Stimulated activated CD8-positive, alpha-beta memory T cell treated with anti-CD3 and anti-CD28 coated beads, Interleukin-4, amount 100 ng/mL, for 4 hours (primary cell): ENCODE data around the gene MYO18B.

Source experiments
- DNase-seq, 2 donors: peaks; one replicate each; pipeline ENCODE4 v3.0.0-alpha.2; 2020; ENCODE audit warnings: low read depth in 2 of 2, low spot score in 1 of 2

Gene MYO18B

GRCh38 chr22:25774575-25775026 lies 32.6 kb downstream of the MYO18B start:
- no peak for DNase-seq

- no peak for DNase-seq
Measured at GRCh38 chr22:25775531-25775930, 33.5 kb downstream of the MYO18B start.

GRCh38 chr22:25777411-25777810 lies 35.4 kb downstream of the MYO18B start:
- DNase-seq = no peak

GRCh38 chr22:25777870-25778269 lies 35.9 kb downstream of the MYO18B start:
- no peak for DNase-seq

GRCh38 chr22:25779426-25779825 lies 37.4 kb downstream of the MYO18B start:
- no peak for DNase-seq

DNA sequence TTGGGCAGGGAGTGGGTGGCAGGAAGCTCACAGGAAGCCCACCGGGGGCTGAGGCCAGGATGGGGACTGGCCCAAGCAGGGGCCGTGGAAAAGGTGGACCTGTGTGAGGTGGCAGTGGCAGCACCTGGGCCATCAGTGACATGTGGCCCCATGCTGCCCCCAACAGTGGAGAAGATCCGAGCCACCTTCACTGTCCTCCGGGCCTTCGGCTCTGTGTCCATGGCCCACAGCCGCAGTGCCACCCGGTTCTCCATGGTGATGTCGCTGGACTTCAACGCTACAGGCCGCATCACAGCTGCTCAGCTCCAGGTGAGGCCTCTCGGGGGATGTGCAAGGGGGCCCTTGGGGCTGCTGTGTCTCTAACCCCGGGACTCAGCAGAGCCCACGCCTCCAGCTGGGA lies 37.9 kb downstream of the MYO18B start:
- DNase-seq = no peak

DNA sequence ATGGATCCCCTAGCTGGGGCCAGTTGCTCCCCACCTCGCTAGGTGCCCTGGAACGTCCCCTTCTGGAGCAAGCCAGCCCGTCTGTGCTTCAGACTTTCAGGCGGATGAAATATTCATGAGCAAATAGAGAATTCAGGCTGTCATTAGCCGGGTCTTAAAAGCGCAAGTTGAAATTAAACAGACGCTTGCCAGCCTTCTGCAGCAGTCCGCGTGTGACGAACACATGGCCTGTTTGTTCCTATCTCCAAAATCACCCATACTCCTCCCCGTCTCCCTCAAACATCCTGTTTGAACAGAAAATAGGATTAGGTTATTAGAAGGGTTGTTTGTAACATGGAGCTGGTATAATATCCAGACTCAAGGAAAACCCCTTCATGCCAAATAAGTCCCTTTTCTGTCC lies 38.7 kb downstream of the MYO18B start:
- no peak for DNase-seq

DNA sequence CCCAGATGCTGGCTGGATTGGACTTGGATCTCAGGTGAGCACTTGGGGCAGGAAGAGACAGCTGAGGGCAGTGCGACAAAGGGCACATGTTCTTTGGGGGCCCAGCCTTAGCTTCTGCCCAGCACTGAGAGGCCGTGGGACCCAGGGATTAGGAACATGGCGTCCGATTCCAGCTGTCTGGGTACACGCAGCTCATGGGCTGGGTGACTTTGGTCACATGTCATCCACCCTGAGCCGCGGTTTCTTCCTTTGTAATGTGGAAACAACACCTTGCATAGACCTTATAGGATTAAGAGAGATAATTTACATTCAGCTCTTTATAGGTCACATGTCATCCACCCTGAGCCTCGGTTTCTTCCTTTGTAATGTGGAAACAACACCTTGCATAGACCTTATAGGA lies 39.8 kb downstream of the MYO18B start:
- DNase-seq = no peak

DNA sequence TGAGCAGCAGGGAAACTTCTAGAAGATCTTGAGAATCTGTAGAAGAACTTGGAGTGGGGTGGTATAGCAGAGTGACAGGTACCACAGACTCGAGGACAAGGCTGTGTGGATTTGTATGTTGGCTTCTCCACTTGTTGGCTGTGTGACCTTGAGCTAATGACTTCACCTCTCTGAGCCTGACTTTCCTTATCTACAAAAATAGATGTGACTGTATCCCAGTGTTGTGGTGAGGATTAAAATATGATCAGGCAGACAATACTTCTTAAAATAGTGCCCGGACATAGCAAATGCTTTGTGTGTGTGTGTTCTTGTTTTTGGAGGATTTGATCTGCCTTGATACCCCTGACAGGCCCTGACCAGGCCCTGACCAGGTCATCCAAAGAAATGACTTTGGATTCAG lies 40.8 kb downstream of the MYO18B start:
- no peak for DNase-seq

- no peak for DNase-seq
Measured at GRCh38 chr22:25783856-25784255, 41.9 kb downstream of the MYO18B start.

DNA sequence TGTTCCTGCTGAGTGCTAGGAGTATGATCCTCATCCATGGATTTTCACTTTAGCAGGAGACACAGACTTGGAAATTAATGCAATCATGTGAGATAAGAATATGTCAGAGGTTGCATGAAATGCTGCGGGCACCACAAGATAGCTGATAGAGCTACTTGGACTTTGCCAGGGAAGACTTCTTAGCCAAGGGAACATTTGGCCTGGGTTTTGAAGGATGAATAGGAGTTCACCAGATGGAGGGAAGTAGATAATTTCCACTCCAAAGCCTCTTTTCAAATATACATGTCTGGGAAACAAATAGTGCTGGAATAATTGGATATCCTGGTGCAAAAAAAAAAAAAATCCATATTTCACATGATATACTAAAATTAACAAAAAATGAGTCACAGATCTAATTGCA lies 44.2 kb downstream of the MYO18B start:
- no peak for DNase-seq

DNA sequence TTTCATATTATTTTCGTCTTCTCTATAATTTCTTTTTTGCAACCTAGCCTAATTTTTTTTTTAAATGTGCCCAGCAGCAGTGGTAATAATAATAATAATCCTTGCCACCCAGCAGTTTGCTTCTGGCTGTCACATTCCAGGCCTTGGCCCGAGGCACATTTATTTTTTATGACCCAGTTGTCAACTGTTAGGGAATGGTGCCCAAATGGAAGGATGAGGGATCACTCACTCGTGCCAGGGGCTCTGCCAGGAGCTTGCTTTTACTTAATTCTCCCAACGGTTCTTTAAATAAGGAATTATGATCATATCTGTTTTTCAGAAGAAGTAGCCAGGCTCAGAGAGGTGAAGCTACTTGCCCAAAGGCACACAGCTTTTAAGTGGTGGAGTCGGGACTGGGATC lies 49.6 kb downstream of the MYO18B start:
- no peak for DNase-seq

DNA sequence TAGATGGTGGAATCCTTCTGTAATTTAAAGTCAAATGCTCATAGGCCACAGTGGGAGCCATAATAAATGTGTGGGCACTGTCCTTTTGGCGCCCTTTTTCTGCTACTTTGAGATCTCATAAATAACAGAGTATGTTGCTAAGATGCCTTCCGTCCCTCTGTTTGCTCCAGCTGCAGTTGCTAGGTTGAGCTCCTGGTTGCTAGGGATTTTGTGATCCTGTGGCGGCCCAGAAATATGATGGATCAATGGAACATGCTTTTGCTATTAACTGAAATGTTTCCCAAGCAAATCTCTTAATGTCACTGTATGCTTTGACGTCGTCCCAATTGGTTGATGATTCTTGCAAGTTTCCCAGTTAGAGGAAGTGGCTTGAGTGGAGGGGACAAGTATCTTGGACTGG lies 53.5 kb downstream of the MYO18B start:
- no peak for DNase-seq

DNA sequence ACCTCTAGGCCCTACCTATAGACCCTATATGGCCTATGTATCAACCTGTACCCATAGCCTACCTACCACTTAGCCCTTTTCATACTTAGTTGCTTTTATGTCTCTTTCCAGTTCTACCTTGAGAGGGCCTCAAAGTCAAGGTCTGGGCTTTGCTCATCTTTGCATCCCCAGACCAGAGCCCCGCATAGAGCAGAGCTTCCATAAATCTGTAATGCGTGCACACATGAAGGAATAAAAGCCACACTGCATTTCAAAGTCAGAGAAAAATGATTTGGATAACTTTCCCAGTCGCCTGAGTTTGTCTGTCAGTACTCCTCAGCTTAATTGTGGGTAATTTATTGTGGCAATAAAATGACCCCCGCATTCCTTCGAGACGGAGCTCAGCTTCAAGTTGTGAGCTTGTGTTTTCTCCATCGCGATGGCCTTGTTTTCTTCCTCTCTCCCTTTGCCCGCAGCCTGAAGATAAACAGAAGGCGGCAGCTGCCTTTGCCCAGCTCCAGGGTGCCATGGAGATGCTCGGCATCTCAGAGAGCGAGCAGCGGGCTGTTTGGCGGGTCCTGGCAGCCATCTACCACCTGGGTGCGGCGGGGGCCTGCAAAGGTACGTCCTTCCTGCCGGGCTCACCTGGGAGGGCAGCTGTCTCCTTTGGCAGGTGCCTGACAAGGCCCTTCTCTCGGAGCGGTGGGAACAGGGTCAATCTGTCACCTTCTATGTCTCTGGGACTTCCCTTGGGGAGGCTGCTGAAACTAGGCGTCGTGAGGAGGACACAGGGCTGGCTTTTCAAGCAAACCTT lies 55.7 kb downstream of the MYO18B start:
- no peak for DNase-seq

DNA sequence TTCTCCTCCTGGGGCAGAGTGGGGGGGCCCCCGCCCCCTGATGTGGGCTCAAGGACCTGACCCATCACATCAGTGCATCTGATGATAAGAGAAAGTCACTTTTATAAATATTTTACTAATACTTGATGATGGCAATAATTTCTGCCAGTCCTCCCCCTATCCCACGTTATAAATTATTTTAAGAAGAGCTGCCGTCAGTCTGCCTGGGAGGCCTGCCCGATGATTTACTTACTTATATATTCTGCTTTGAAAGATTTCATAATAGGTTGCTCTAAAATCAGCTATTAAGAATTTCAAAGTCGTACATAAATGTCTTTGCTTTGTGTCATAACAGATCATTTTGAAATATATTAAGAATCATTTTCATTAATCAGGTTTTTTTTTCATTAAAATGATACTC lies 58.8 kb downstream of the MYO18B start:
- no peak for DNase-seq

DNA sequence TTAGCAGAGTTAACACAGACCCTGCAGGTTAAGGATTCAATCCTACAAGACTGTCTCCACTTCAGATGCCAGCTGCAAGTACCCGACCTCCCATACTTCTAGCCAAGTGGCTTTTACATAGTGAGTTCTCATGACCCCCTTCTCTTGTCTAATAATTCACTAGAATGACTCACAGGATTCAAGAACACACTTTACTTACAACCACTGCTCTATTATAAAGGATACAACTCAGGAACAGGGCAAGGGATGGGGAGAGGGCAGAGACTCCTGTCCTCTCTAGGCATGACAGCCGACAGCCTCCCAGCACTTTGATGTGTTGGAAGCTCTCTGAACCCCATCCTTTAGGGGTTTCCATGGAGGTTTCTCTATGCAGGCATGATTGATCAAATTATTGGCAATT lies 60.0 kb downstream of the MYO18B start:
- DNase-seq = no peak

DNA sequence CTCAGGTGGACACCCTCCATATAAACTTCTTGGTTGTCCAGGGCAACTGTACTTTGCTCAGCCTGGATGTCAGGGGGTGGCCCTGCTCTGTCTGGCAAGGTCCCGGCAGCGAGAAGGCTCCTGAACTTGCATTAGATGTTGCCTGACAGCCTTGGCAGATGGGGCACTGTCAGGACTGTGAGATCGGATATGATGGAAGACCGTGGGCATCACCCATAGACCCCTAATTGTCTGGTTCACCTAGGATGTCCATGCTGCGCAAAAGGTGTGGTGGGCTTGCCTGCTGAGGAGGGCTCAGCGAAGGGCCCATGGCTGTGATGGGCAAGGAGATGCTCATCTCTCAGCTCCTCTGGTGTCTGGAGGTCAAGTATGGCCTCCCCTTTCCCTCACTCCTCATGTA lies 62.7 kb downstream of the MYO18B start:
- DNase-seq = no peak

- DNase-seq = no peak
Measured at GRCh38 chr22:25806579-25806978, 64.6 kb downstream of the MYO18B start.

GRCh38 chr22:25814685-25815084 lies 72.7 kb downstream of the MYO18B start:
- DNase-seq = no peak

GRCh38 chr22:25815561-25815960 lies 73.6 kb downstream of the MYO18B start:
- DNase-seq = no peak

DNA sequence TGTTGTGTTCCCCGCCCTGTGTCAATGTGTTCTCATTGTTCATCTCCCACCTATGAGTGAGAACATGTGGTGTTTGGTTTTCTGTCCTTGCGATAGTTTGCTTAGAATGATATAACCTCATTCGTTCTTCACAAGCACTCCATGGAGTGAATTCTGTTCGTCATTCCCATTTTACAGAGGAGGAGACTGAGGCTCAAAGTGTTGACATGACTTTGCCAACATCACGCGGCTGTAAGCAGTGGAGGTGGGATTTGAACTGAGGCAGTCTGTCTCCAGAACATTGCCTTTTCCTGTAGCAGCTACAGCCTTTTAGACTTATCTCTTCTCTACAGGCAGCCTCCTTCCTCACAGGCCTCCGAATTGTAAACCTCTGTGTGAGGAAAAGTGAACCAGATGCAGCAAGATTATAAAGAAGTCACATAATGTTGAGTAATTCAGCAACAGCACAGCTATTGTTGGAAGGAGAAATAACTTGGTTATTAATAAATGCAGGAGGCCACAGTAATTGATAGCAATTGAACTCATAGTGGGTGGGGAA lies 74.6 kb downstream of the MYO18B start:
- DNase-seq = no peak

- no peak for DNase-seq
Measured at GRCh38 chr22:25817092-25817943, 75.3 kb downstream of the MYO18B start.
